Measurements from ENCODE around the gene ATP2C2.
"Not testable (repeated sequence)": the region's sequence is repeated elsewhere in the genome, so short reads cannot be mapped to it uniquely, and the experiment has no call there.

Gene ATP2C2

DNA sequence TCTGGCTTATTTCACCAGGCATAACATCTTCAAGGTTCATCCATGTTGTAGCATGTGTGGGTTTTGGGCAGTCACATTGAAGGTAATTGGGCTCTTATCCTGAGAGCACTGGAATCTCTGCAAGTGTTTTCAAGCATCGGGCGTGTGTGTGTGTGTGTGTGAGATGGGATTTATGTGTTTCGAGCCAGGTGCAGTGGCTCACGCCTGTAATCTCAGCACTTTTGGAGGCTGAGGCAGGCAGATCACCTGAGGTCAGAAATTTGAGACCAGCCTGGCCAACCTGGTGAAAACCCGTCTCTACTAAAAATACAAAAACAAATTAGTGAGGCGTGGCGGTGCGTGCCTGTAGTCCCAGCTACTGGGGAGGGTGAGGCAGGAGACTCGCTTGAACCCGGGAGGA is 27.7 kb downstream of the ATP2C2 start:
- not testable (repeated sequence) for DNase-seq (ENCODE audit: low read depth in 1 of 2, low spot score in 1 of 2)

DNA sequence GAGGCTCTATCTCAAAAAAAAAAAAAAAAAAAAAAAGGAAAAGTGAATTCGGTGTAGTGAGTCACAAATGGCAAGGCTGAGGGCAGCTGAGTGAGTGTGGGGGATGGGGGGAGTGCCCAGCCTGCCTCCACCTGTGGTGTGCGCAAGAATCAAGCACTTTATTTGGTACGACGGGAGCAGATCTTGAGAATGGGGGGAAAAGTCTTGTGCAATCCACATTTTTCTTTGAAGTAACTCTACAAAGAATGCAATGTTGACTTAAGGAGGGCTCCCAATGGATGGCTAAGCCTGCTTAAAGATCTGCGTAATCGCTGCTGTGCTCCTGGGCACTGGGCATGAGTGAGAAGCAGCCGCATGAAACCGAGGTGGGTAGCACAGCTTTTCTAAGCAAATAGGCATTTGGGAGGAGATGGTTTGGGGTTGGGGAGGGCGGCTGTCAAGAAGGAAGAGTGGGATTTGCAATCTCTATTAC is 28.2 kb downstream of the ATP2C2 start:
- no peak for DNase-seq (ENCODE audit: low read depth in 1 of 2, low spot score in 1 of 2)

DNA sequence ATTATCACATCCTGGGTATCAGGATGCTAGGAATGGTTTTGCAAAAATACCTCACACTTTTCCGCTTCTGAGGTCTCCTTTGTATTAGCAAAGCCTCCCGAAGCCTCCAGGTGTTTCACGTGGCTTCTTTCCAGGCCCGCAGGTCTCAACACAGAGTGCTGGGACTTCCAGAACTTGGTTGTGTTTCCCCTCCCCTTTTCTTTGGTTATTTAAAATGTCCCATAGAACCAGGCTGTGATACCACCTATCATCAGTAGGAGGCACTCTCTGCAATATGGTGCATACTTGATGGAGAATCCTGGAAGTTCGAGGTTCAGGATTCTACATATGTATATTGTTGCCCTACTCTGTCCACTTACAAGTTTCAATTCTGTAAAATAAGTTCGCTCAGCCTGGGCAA is 28.8 kb downstream of the ATP2C2 start:
- DNase-seq (ENCODE audit: low read depth in 1 of 2, low spot score in 1 of 2) = no peak

DNA sequence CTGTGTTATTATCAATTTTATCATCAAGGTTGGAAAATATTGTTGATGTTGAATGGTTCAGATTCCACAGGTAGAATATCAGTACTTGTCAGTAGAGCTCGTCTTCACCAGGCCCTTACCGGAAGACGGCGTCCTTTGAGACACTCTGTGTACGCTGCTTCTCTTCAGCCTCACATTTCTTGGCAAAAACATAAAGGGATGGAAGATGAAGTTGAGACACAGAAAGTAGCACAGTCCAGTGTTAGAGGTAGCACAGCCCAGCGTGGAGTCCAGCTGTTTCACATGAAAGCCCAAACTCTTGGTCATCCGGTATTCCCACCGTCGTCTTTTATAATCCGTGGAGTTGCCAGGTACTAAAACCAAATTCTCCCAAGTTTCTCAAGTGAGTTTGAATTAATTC is 30.4 kb downstream of the ATP2C2 start:
- DNase-seq (ENCODE audit: low read depth in 1 of 2, low spot score in 1 of 2) = no peak

DNA sequence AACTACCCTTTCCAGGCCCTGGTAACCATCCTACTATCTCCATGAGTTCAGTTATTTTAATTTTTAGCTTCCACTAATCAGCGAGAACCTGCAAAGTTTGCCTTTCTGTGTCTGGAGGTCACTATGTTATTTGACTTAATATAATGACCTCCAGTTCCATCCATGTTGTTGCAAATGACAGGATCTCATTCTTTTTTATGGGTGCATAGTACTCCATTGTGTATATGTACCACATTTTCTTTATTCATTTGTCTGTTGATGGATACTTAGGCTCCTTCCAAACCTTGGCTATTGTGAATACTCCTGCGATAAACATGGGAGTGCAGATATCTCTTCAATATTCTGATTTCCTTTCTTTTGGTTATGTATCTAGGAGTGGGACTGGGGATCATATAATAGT is 31.6 kb downstream of the ATP2C2 start:
- not testable (repeated sequence) for DNase-seq (ENCODE audit: low read depth in 1 of 2, low spot score in 1 of 2)

DNA sequence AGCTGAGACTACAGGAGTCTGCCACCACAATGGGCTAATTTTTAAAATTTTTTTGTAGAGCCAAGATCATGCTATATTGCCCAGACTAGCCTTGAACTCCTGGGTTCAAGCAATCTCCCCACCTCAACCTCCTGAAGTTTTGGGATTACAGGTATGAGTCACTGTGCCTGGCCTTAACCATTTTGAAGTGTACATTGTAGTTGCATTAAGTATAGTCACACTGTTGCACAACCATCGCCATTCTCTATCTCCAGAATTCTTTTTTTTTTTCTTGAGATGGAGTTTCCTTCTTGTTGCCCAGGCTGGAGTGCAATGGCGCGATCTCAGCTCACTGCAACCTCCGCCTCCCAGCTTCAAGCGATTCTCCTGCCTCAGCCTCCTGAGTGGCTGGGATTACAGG is 35.1 kb downstream of the ATP2C2 start:
- DNase-seq (ENCODE audit: low read depth in 1 of 2, low spot score in 1 of 2) = not testable (repeated sequence)

DNA sequence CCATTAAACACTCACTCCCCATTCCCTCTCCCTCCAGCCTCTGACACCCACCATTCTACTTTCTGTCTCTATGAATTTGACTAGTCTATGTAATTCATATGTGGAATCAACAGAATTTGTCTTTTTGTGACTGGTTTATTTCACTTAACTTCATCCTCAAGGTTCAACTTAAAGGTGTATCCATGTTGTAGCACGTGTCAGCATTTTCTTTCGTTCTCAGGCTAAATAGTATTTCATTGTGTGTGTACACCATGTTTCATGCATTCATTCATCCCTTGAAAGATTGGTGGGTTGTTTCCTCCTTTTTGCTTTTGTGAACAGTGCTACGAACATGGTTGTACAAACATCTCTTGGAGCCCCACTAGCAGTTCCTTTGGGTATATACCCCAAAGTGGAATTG is 36.0 kb downstream of the ATP2C2 start:
- DNase-seq (ENCODE audit: low read depth in 1 of 2, low spot score in 1 of 2) = no peak

DNA sequence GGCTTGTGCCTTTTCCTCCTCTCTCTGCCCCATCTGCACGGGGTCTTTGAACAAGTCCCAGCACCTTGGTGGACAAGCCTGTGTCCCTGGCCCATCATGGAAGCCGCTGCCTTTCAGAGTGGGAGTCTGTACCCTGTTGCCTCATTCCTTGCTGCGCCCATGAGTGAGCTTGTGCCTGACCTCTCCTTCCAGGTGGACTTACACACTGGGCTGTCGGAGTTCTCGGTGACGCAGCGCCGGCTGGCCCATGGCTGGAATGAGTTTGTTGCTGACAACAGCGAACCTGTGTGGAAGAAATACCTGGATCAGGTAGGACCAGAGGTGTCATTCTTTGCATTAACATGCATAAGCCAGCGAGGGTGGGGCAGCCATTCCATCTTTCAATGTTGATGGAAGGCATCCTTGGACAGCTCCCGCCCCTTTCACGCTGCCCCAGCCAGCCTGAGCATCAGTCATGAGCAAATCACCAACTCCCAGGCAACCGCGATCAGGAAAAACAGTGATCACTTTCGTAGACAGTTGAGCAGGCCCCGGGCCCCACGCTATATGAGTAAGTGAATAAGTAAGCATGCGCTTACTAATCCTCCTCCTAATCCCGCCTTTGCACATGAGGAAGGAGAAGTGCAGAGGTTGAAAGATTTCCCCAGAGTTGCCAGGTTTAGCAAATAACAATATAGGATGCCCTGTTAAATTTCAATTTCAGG is 36.8 kb downstream of the ATP2C2 start:
- DNase-seq (ENCODE audit: low read depth in 1 of 2, low spot score in 1 of 2) = no peak

DNA sequence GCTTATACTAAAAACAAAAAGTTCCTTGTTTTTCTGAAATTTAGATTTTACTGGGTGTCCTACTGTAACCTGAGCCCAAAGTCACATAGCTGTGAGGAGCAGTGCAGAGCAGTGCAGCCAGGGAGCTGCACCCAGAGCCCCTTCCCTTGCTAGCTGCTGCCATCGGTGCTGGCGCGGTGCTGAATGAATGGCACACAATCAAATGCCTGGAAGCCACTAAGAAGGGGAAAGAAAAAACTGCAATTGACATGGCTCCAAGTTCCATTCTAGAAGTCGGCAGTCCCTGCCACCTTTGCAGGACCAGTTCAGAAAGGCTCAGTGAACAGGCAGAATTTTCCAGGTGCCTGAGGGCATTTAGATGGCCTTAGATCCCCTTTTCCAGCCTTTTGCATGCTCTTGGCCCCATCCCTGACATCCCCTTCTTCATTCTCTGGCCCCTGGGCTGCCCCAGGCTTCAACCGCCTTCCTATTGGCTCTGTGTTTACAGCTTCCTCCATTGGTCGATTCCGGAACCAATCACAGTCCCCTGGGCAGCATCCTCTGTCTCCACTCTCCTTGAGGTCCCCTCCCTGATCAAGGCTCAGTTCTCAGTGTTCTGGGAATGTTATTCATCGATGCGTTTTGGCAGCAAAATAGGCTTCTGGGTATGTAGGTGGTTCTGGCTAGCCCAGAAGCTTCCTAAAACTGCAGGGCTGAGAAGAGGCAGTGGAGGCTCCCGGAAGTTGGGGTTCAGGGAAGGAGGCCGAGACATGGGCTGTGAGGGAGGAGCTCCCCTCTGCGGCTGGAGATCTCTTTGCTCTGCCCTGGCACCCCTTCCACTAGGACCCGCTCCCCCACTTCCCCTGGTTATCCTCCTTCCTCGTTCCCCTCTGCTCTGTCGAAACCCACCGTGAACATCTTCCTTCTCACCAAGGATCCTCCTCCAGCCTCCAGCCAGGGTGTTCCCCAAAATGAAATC is 37.9 kb downstream of the ATP2C2 start:
- DNase-seq (ENCODE audit: low read depth in 1 of 2, low spot score in 1 of 2) = no peak

DNA sequence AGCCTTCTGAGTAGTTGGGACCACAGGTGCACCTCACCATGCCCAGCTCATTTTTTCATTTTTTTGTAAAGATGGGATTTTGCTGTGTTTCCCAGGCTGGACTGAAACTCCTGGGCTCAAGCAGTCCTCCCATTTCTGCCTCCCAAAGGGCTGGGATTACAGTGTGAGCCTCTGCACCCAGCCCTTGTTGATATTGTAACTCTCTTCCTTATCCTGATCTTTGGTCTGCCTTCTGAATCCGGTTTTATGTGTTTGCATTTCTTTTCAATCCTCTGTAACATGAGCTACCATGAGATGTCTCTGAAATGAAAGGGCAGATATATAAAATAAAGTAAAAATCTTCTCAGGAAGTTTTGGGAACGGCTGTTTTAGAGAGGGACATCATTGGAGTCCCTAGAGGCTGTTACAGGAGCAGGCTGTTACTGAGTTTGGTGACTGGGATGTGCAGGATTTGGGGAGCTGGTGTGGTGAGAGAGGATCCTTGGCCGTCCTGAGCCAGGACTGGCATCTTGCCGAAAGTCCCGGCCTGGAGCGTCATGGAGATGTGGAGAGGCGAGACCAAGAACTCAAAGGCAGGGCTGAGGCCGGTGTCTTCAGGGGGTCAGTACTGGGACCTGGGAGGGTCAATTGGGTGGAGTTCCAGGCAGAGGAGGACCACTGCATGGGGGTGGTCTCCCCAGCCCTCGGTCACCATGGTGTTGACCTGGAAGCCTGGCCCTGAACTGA is 39.4 kb downstream of the ATP2C2 start:
- no peak for DNase-seq (ENCODE audit: low read depth in 1 of 2, low spot score in 1 of 2)

DNA sequence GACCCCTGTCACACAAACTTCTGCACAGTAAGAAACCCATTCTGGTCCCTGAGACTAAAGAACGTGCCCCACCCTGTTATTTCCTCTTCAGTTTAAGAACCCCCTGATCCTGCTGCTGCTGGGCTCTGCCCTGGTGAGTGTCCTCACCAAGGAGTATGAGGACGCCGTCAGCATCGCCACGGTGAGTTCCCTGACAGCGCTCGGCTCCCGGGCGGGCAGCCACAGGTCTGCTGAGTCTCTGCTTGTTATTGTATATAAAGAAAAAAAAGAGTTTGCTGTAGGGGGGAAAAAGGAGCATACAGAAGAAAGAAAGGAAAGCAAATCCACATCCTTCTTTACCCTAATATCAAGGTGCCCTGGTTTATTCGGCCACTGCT is 40.0 kb downstream of the ATP2C2 start:
- DNase-seq (ENCODE audit: low read depth in 1 of 2, low spot score in 1 of 2) = no peak

DNA sequence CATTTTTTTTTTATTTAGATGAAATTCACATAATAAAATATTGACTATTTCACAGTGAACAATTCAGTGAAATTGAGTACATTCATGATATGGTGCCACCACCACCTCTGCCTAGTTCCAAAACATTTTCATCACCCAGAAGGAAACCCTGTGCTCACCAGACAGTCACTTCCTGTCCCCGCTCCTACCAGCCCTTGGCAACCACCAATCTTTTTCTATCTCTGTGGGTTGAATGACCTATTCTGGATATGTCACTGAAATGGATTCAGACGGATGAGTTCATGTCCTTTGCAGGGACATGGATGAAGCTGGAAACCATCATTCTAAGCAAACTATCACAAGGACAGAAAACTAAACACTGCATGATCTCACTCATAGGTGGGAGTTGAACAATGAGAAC is 40.5 kb downstream of the ATP2C2 start:
- no peak for DNase-seq (ENCODE audit: low read depth in 1 of 2, low spot score in 1 of 2)

DNA sequence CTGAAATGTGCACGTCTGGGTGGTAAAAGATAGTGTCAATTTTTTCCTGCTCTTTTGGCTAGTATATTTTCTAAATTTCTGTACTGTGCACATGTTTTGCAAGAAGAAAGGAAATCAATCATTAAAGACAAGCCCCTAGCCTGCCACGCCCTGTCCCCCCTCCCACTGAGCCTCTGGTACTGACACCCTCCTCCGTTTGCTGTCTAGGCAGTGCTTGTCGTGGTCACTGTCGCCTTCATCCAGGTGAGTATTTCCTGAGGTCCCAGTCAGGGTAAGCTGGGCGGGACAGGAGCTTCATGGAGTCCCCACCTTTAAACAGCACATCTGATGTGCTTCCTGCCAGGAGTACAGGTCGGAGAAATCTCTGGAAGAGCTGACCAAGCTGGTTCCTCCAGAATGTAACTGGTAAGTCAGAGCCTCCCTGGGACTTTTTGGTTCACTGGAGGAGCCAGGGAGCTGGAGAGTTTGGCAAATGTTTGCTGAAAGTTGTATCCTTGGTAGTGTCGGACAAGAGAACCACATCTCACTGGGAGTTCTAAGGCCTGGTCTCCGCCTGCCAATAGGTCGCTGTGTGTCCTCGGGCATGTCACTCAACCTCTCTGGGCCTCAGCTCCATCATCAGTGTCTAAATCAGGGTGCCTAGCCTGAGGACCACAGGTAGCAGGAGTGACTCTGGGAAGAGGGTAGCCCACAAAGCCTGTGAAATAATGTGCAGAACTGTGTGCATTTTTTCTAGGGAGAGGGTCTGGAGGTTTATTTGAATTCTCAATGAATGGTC is 42.2 kb downstream of the ATP2C2 start:
- DNase-seq (ENCODE audit: low read depth in 1 of 2, low spot score in 1 of 2) = no peak

DNA sequence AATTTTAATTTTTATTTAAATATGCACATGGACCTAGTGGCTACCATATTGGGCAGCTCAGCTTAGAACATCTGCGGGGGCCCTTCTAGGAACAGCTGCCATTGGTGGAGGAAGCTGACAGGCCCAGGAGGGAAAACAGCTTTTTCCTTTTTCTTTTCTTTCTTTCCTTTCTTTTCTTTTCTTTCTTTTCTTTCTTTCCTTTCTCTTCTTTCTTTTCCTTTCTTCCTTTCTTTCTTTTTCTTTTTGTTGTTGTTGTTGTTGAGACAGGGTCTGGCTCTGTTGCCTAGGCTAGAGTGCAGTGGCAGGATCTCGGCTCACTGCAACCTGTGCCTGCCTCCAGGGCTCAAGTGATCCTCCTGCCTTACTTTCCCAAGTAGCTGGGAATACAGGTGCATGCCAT is 43.4 kb downstream of the ATP2C2 start:
- DNase-seq (ENCODE audit: low read depth in 1 of 2, low spot score in 1 of 2) = no peak

DNA sequence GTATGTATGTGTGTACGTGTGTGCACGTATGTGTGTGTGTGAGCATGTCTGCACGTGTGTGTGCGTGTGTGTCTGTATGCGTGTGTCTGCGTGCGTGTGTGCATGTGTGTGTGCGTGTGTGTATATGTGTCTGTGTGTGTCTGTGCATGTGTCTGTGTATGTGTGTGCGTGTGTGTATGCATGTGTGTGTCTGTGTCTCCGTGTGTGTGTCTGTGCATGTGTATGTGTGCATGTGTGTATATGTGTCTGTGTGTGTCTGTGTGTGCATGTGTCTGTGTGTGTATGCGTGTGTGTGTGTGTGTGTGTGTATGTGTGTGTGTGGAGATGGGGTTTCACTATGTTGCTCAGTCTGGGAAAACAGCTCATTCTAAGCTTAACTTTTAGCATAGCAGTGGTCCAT is 43.9 kb downstream of the ATP2C2 start:
- DNase-seq (ENCODE audit: low read depth in 1 of 2, low spot score in 1 of 2) = no peak

DNA sequence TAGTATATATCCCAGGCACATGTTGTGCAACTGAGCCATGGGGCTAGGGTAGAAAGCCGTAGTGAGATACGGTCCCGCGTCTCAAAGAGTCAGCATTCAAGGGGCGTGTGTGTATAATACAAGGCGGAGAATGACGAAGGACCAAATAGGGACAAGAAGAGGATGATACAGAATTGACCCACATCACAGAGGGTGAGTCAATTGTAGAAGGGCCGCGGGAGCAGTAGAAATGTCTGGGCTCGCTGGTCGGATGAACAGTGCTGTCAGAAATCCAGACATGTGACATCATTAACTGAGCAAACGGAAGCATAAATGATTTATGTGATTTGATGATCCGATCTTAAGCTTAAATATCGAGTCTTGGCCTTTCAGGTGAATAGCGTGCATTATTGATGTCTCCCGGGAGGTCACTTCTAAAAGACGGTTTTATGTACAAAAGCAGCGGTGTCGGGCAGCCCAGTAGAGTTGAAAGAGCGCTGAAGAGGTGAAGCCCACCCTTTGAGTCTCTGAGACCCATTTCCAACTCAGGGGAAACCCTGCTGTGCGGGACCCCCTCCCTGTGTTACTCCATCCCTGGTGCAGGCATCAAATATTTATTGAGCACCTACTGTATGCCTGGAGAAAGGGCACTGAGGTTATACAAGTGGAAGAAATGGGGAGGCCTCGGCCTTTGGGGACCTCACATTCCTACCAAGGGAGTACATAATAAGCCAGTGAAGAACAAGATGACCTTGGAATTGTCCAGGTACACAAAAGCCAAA is 45.1 kb downstream of the ATP2C2 start:
- DNase-seq (ENCODE audit: low read depth in 1 of 2, low spot score in 1 of 2) = no peak

DNA sequence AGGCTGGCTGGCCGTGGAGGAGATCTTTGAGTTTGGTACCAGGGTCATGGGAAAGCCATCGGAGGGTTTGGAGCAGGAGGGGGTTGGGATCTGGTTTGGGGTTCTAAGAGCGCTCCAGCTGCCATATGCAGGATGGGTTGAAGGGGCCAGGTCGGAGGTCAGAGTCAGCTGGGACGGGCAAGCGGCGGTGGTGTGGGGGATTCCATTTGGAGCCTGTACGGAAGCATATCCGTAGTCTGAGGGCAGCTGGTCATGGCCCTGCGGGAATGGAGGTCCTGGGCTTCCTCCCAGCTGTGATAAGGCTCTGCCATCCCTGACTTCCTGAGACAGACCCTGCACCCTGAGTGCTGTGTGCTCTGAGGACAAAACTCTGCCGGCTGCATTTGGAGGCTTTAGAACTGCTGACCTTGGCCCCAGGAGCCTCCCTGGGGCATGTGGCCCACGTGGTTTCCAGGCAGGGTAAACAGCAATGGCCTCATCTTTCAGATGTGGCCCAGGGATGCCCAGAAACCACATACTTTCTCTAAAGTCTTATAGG is 46.5 kb downstream of the ATP2C2 start:
- DNase-seq (ENCODE audit: low read depth in 1 of 2, low spot score in 1 of 2) = no peak

DNA sequence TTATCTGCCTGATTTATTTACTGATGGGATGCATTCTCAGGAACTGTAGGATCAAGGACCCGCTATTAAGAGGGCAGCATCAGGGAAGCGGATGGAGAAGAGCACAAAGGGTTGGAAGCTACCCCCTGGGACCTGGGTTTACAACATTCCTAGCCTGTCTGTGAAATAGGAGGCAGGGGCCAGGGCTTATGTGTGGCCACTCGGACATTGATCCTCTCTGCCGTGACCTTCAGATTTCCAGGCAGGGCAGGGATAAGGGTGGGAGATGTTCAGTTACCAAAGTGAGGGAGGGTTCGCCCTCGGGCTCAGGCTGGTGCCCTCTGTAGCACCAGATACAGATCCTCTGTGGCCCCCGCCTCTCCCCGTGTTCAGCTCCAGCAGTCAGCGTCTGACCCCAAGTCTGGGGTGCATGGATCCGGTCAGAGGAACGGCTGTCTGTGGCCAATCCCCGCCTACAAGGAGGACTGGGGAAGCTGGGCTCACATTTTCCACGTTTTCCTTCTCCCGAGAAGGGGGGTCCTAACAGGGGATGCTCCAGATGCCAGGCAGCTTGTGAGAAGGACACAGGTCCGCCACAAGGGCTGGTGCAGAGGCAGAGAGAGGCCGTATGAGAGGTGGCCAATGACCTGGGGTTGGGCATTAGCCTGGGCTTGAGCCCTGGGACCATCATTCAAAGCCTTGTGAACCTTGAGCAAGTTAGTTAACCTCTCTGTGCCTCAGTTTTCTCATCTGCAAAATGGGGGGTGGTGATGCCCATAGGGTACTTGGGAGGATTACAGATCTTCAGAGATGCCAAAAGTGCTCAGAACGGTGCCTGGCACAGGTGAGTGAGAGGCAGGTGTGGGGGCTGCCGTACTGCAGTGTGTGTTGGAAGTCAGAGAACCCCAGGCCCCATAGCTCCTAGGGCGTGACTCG is 48.3 kb downstream of the ATP2C2 start:
- no peak for DNase-seq (ENCODE audit: low read depth in 1 of 2, low spot score in 1 of 2)
